Caco-2 (cell line): ENCODE measurements around the gene XRCC3. TPM values are rescaled to one million over a fixed set of nuclear protein-coding genes. Genes with fewer than 3 reads are reported as not detected.

Source experiments
- BruUV-seq: library from RNA; stranded (reverse); fragments of 400-500 nt; replicated peaks from 2 replicates; lab custom pipeline; 2021; lab: Mats Ljungman, UMichigan
- CTCF ChIA-PET: fragments of 300-600 bp; sonication (Branson Sonifier 250); formaldehyde crosslinking; loops from one replicate; lab custom pipeline; 2022; ENCODE audit warnings: antibody characterized with exemption; lab: Charles Lee
- POLR2A ChIA-PET: fragments of 300-600 bp; sonication (Branson Sonifier 250); formaldehyde crosslinking; loops from one replicate; lab custom pipeline; 2022; ENCODE audit warnings: antibody characterized with exemption; lab: Charles Lee
- DNase-seq, 2 experiments: peaks; one replicate each; pipeline versions ENCODE4 v3.0.0 to v3.0.0-alpha.2; 2020 to 2022
- H3K27me3 ChIP-seq: replicated peaks from 2 replicates; pipeline ENCODE4 v1.6.0; 2011; ENCODE audit warnings: low read length; ENCODE audit not compliant: control insufficient read depth, insufficient read depth
- H3K36me3 ChIP-seq: 2 replicates; pipeline ENCODE4 v1.5.1; 2011; ENCODE audit warnings: low read length; ENCODE audit not compliant: control insufficient read depth, insufficient read depth
- H3K4me1 ChIP-seq: fragments of 250-450 bp; sonication (Bioruptor Pico); 2 replicates; pipeline ENCODE4 v1.5.1; 2020; ENCODE audit warnings: mild to moderate bottlenecking
- H3K4me3 ChIP-seq: 2 replicates; pipeline ENCODE4 v1.5.1; 2011; ENCODE audit warnings: low read depth, mild to moderate bottlenecking, control low read depth, low read length
- H3K9me3 ChIP-seq: fragments of 250-450 bp; sonication (Bioruptor Pico); 2 replicates; pipeline ENCODE4 v1.5.1; 2020; ENCODE audit warnings: mild to moderate bottlenecking, moderate library complexity
- H3K27ac Mint-ChIP-seq: one replicate; pipeline ENCODE4 v1.8.0; 2022; ENCODE audit warnings: mixed read lengths; ENCODE audit not compliant: unreplicated experiment
- H3K27me3 Mint-ChIP-seq: one replicate; pipeline ENCODE4 v1.8.0; 2022; ENCODE audit warnings: mixed read lengths; ENCODE audit not compliant: insufficient read depth, unreplicated experiment
- H3K36me3 Mint-ChIP-seq: one replicate; pipeline ENCODE4 v1.8.0; 2022; ENCODE audit warnings: mild to moderate bottlenecking, mixed read lengths; ENCODE audit not compliant: insufficient read depth, unreplicated experiment
- H3K4me1 Mint-ChIP-seq: one replicate; pipeline ENCODE4 v1.8.0; 2022; ENCODE audit warnings: low read depth, mixed read lengths; ENCODE audit not compliant: unreplicated experiment
- H3K4me3 Mint-ChIP-seq: one replicate; pipeline ENCODE4 v1.8.0; 2022; ENCODE audit warnings: mild to moderate bottlenecking, moderate library complexity, mixed read lengths; ENCODE audit not compliant: unreplicated experiment
- H3K9me3 Mint-ChIP-seq: one replicate; pipeline ENCODE4 v1.8.0; 2022; ENCODE audit warnings: mixed read lengths; ENCODE audit not compliant: unreplicated experiment
- CTCF ChIP-seq, 2 experiments: fragments of 200-600 bp in 1 of 2; IDR thresholded peaks; 1 replicate in 1 of 2; 2 replicates in 1 of 2; pipeline versions ENCODE4 v1.5.1 to v1.8.0; 2011 to 2022; ENCODE audit warnings: antibody characterized with exemption in 1 of 2, control low read depth in 1 of 2, inconsistent platforms in 1 of 2, low read depth in 1 of 2, low read length in 1 of 2, mild to moderate bottlenecking in 1 of 2, moderate library complexity in 1 of 2; ENCODE audit not compliant: insufficient read depth in 1 of 2, severe bottlenecking in 1 of 2, unreplicated experiment in 1 of 2
- intact Hi-C: fragments of 100-400 bp; cut with micrococcal nuclease; formaldehyde crosslinking; loops from one replicate; pipeline ENCODE4 v1.10.0; 2022; ENCODE audit not compliant: unreplicated experiment
- total RNA-seq: library from RNA; stranded (reverse); gene quantifications from 2 replicates; pipeline ENCODE4 v1.2.3, GENCODE V29; 2022

Gene XRCC3
- total RNA-seq, 1 experiment from 2014 or later, result 44.0 TPM

- no peak overlapping the region for H3K27ac Mint-ChIP-seq
- Histone ChIP-seq H3K9me3 (no peaks in the 10 kb centered on the region), H3K36me3 (no peaks in the 10 kb centered on the region), H3K4me1 (no peaks in the 10 kb centered on the region), H3K27me3 (no peaks in the 10 kb centered on the region), H3K4me3 (no peak overlapping the region)
- BruUV-seq, result no TSS peak
- no peaks in the 10 kb centered on the region for H3K9me3 Mint-ChIP-seq
- ChIA-PET CTCF (no interaction called here), POLR2A (no interaction called here)
- intact Hi-C loops, result no loop called here
- no peak overlapping the region for H3K4me3 Mint-ChIP-seq
- no peaks in the 10 kb centered on the region for H3K36me3 Mint-ChIP-seq
- no peak for TF ChIP-seq CTCF (IDR thresholded peaks at IDR 0.05; ENCODE audit: insufficient read depth in 1 of 2, low read depth in 1 of 2, low read length in 1 of 2, severe bottlenecking in 1 of 2, unreplicated experiment in 1 of 2)
- no peaks in the 10 kb centered on the region for H3K4me1 Mint-ChIP-seq
- DNase-seq, result no peak
- H3K27me3 Mint-ChIP-seq, result no peaks in the 10 kb centered on the region
Measured at GRCh38 chr14:103745424-103745823, 30.2 kb upstream of the XRCC3 start.

DNA sequence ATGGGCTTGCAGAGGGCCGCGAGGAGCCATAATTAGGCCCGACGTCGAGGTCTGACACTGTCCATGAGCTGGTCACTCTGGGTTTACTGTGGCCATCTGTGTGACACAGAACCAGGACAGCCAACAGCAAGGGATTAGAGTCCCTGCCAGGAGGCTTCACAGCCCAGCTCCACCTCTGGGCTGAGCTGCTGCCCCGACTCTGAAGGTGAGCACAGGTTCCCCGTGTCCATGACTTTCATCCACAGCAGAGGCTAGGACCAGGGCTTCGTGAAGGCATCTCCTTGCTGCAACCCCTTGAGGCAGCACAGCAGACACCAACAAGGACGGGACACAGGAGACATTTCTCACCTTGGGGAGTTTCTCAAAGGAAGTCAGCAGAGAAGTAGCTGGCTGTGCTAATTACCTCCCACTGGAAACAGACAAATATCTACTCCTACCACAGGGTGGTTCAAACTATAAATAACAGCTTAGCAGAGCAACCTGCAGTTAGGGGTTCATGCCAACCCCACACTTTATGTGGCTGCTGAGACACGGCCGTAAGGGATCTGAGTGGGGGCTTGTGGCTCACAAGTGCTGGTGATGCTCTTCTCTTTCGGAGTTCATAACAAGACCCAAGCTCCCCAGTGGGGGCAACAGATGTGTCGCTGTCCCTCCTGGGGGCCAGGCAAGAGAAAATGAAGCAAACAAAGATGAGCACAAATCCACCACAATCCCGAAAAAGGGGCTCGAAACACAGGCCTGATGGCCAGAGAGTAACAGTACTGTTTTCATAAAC is 29.6 kb upstream of the XRCC3 start:
- no peaks in the 10 kb centered on the region for H3K4me1 Mint-ChIP-seq
- H3K9me3 Mint-ChIP-seq, result no peaks in the 10 kb centered on the region
- BruUV-seq, result no TSS peak
- no peak overlapping the region for H3K27ac Mint-ChIP-seq
- Histone ChIP-seq H3K9me3 (no peaks in the 10 kb centered on the region), H3K36me3 (no peaks in the 10 kb centered on the region), H3K4me3 (no peak overlapping the region), H3K27me3 (no peaks in the 10 kb centered on the region), H3K4me1 (no peaks in the 10 kb centered on the region)
- intact Hi-C loops, result no loop called here
- TF ChIP-seq CTCF (IDR thresholded peaks at IDR 0.05; ENCODE audit: insufficient read depth in 1 of 2, low read depth in 1 of 2, low read length in 1 of 2, severe bottlenecking in 1 of 2, unreplicated experiment in 1 of 2), result no peak
- no peak overlapping the region for H3K4me3 Mint-ChIP-seq
- DNase-seq, result no peak
- ChIA-PET CTCF (interaction anchor here (0.5 to 0.6 kb wide), 3 partner anchors 63 to 986 kb away, joined by 3 to 4 read pairs (median 3); partner anchors contain the start of gene ASPG), POLR2A (no interaction called here)
- H3K27me3 Mint-ChIP-seq, result no peaks in the 10 kb centered on the region
- no peaks in the 10 kb centered on the region for H3K36me3 Mint-ChIP-seq

DNA sequence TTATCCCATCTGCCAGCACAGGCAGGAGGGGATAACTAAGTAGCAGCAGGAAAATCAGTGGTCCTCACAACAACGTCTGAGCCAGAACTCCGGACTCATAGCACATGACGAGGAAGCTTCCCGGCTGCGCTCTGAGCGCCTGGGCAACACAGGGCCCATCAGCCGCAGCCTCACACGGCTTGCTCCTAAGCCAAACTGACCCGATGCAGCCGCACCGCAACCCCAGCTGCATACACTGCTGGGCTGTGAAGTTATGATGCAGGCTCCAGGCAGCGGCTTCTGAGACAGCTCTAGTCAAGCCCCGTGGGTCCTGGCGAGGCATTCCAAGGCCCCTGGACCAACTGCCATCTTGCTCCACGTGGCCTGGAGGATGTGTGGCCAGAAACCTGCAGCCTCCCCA is 28.4 kb upstream of the XRCC3 start:
- Histone ChIP-seq H3K27me3 (no peaks in the 10 kb centered on the region), H3K4me3 (no peak overlapping the region), H3K9me3 (no peaks in the 10 kb centered on the region), H3K4me1 (no peaks in the 10 kb centered on the region), H3K36me3 (peaks cover 2% of the 10 kb centered on the region; the same call in 1 of the 2 replicates)
- Mint-ChIP-seq H3K4me1 (no peaks in the 10 kb centered on the region), H3K36me3 (no peaks in the 10 kb centered on the region), H3K27me3 (no peaks in the 10 kb centered on the region), H3K4me3 (no peak overlapping the region), H3K27ac (no peak overlapping the region), H3K9me3 (no peaks in the 10 kb centered on the region)
- CTCF ChIA-PET, result no interaction called here
- no TSS peak for BruUV-seq
- intact Hi-C loops, result no loop called here
- no peak for TF ChIP-seq CTCF (IDR thresholded peaks at IDR 0.05; ENCODE audit: insufficient read depth in 1 of 2, low read depth in 1 of 2, low read length in 1 of 2, severe bottlenecking in 1 of 2, unreplicated experiment in 1 of 2)
- POLR2A ChIA-PET, result no interaction called here
- DNase-seq, result no peak
